ENCODE data around the gene EHBP1L1.
A peak's percentile ranks its signal among the peaks of the same experiment; 100 is the strongest.
"Not testable (repeated sequence)": the region's sequence is repeated elsewhere in the genome, so short reads cannot be mapped to it uniquely, and the experiment has no call there.

The EHBP1L1 gene

DNA sequence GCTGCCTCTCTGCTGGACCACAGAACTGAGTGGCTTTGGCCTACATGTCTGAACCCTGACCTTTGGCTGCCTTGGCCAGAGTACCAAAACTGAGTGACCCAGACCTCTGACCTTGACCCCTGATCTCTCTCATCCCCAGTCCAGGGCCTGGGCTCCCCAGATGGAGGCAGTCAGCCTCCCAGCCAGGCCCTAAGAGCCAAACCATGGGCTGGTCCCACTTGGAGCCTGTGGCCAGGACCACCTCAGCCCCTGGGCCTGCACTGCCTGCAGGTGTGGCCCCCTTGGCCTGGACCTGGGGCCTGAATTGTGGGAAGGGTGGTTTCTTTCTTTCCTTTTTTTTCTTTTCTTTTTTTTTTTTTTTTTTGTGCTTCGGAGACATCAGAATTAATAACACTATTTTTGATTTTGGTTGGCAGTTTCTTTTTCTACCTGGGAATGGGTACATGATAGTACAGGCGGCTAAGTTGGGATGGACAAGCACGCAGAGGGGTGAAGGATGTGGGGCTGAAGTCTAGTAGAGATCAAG, 61.2 kb downstream of the EHBP1L1 start:
- DNase-seq = no peak

DNA sequence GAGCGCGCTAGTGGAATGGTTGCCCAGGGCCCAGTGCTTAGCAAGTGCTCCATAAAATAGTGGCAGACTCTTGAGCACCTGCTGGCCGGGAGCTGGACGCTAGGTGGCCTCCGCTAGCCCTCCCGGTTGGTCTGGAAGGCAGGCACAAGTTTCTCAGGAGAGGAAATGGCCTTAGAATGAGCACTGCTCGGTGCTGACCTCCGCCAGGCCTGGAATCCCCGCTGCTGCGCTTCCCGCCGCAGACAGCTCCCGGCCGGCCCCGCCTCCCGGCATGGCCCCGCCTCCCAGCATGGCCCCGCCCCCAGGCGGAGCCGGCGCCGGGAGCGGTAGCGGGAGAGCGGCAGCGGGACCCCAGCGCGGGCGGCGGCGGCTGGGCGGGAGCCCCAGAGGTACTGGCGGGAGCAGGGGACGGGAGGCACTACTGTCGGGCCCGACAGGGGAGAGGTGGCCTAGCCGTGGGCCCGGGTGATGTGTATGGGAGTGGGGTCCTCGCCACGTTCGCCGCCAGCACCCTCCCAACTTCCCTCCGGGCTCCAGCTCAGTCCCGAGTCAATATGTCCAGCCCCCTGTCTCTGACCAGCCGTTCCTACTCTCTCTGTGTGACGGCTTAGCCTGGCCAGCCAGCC, 62.1 kb downstream of the EHBP1L1 start, which contains the start of gene SIPA1:
Gene SIPA1, plus strand, starts transcription at position 308 of the 626 bp plus-strand sequence. CDS start 2,821 bp downstream, outside the sequence.
- DNase-seq = peak; percentile 74

DNA sequence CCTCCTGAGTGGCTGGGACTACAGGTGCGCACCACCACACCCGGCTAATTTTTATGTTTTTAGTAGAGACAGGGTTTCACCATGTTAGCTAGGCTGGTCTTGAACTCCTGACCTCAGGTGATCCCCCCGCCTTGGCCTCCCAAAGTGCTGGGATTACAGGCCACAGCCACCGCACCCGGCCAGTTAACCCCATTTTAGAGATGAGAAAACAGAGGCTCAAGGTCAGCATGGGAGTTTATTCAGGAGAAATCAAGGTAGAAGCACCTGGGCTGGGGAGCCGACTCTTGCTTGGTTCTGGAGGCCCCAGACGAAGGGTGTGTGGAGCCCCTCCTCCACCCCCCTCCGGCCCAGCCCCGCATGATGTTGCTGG, 63.4 kb downstream of the EHBP1L1 start:
- not testable (repeated sequence) for DNase-seq

DNA sequence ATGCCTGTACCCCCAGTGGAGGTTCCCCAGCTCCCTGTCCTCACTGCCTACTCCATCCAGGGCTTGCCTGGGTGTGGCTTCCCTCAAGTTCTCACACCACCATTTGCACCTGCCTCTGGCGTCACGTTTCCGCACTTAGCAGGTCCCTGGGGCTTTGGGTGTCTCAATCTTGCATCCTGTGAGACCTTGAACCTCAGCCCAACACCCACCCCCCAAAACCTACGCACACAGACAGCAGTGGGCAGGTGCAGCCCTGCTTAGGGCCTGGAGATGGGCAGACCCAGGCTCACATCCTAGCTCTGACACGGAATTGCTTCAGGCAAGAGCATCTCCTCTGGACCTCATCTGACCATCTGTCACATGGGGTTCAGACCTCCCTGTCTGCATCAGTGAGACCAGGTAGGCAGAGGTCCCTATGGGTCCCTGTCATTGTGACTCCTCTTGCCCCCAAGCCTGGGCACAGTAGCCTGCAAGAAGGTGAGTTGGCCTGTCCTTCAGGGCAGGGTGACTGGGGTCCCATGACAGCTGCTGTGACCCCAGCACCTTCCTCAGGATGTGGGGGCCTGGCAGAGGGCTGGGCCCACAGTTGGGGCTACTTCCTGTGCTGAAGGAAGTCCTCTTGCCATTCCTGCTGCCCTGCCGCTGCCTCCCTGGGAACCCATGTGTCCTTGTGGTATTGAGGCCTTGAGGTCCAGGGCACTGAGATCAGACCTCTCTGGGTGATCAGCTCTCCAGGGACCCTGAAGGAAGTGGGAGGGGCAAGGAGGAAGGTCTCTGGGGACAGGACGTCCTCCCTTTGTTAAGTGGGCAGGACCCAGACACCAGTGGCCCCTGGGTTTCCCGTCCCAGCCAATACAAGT, 64.0 kb downstream of the EHBP1L1 start:
- no peak for DNase-seq

DNA sequence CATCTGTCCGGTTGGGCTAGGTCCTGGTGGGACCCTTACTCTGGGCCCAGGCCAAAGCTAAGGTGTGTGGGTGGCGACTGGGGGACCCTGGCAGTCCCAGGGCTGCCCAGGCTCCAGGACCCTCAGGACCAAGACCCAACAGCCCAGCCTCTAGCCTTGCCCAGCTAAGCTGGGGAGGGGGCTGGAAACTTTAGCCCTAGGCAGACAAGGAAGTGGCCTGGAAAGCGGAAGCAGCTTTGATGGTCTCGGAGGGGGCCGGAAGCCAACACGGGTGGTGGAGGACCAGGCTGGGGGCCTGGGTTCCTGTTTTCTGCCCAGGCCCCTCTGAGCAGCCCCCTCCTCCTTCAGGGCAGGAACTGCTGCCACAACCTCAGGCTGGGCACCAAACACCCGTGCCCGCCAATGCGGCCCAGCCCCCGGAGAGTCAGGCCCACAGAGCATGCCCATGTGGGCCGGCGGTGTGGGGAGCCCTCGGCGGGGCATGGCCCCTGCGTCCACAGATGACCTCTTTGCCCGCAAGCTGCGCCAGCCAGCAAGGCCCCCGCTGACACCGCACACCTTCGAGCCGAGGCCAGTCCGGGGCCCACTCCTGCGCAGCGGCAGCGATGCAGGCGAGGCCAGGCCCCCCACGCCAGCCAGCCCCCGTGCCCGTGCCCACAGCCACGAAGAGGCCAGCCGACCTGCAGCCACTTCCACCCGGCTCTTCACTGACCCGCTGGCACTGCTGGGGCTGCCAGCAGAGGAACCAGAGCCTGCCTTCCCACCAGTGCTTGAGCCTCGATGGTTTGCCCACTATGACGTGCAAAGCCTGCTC, 64.8 kb downstream of the EHBP1L1 start:
- DNase-seq = no peak

DNA sequence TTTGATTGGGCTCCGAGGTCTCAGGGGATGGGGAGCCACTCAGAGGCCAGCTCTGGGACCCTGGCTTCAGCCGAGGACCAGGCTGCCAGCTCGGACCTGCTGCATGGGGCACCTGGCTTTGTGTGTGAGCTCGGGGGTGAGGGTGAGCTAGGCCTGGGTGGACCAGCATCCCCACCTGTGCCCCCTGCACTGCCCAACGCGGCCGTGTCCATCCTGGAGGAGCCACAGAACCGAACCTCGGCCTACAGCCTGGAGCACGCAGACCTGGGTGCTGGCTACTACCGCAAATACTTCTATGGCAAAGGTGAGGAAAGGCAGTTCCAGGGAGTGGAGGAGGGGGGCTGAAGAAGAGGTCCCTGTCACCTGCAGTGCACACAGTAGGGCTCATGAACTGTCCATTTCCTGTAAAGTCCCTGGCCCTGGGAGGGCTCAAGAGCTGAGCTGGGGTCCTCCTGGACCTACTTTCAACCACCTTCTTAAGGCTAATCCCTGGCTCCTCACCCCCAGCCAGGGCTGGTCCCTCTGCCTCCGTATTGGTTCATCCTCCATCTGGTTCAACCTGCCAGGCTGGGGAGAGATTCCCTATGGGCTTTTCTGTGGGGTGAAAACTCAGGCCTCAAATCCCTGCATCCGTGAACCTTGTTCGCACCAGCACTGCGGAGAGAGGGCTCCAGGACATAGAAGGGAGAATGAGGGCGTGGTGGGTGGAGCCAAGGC, 65.6 kb downstream of the EHBP1L1 start:
- no peak for DNase-seq
